Chondrocyte (in vitro differentiated cells): ENCODE data around the gene MCC. TPM values are rescaled to one million over a fixed set of nuclear protein-coding genes. Genes with fewer than 3 reads are reported as not detected.

Experiments used
- DNase-seq: peaks from one replicate; pipeline ENCODE4 v3.0.0; 2021; ENCODE audit warnings: mixed read lengths, low spot score
- H3K27ac Mint-ChIP-seq: one replicate; pipeline ENCODE4 v1.8.0; 2021; ENCODE audit warnings: mild to moderate bottlenecking, moderate library complexity, mixed read lengths; ENCODE audit not compliant: unreplicated experiment
- H3K27me3 Mint-ChIP-seq: 2 replicates; pipeline ENCODE4 v1.8.0; 2021; ENCODE audit warnings: low read depth, mixed read lengths
- H3K36me3 Mint-ChIP-seq: 2 replicates; pipeline ENCODE4 v1.8.0; 2021; ENCODE audit warnings: low read depth, mixed read lengths
- H3K4me1 Mint-ChIP-seq: 2 replicates; pipeline ENCODE4 v1.8.0; 2021; ENCODE audit warnings: low read depth, mild to moderate bottlenecking, mixed read lengths
- H3K4me3 Mint-ChIP-seq: one replicate; pipeline ENCODE4 v1.8.0; 2021; ENCODE audit warnings: mild to moderate bottlenecking, moderate library complexity, mixed read lengths; ENCODE audit not compliant: unreplicated experiment
- H3K9me3 Mint-ChIP-seq: 2 replicates; pipeline ENCODE4 v1.8.0; 2021; ENCODE audit warnings: low read depth, mixed read lengths
- CTCF ChIP-seq: fragments of 200-600 bp; sonication (generic); IDR thresholded peaks from 2 replicates; pipeline ENCODE4 v1.5.0; 2021; ENCODE audit warnings: antibody characterized with exemption, mild to moderate bottlenecking, moderate library complexity
- total RNA-seq: library from RNA; stranded (reverse); gene quantifications from 3 replicates; pipeline ENCODE4 v1.2.1, GENCODE V29; 2021

MCC gene
- total RNA-seq, 1 donor from 2014 or later: 15.0 TPM

- Mint-ChIP-seq H3K4me3 (no peak overlapping the region), H3K36me3 (peaks cover 2% of the 10 kb centered on the region), H3K27ac (no peak overlapping the region), H3K9me3 (no peaks in the 10 kb centered on the region), H3K27me3 (no peaks in the 10 kb centered on the region), H3K4me1 (peaks cover 27% of the 10 kb centered on the region)
- no peak for TF ChIP-seq CTCF
- DNase-seq: no peak
Measured at GRCh38 chr5:113060408-113061025, 427.7 kb downstream of the MCC start.

GRCh38 chr5:113059232-113060040, 428.8 kb downstream of the MCC start:
- no peak overlapping the region for H3K4me3 Mint-ChIP-seq
- H3K27ac Mint-ChIP-seq: no peak overlapping the region
- peaks cover 2% of the 10 kb centered on the region for H3K36me3 Mint-ChIP-seq
- no peaks in the 10 kb centered on the region for H3K27me3 Mint-ChIP-seq
- H3K9me3 Mint-ChIP-seq: no peaks in the 10 kb centered on the region
- peaks cover 27% of the 10 kb centered on the region for H3K4me1 Mint-ChIP-seq
- no peak for DNase-seq
- TF ChIP-seq CTCF: no peak

- H3K27ac Mint-ChIP-seq: no peak overlapping the region
- H3K4me3 Mint-ChIP-seq: no peak overlapping the region
- peaks cover 27% of the 10 kb centered on the region for H3K4me1 Mint-ChIP-seq
- H3K27me3 Mint-ChIP-seq: no peaks in the 10 kb centered on the region
- DNase-seq: no peak
- peaks cover 2% of the 10 kb centered on the region for H3K36me3 Mint-ChIP-seq
- no peaks in the 10 kb centered on the region for H3K9me3 Mint-ChIP-seq
- TF ChIP-seq CTCF: no peak
Measured at GRCh38 chr5:113058706-113059226, 429.5 kb downstream of the MCC start.

GRCh38 chr5:113058269-113058668, 430.0 kb downstream of the MCC start:
- no peak overlapping the region for H3K27ac Mint-ChIP-seq
- DNase-seq: no peak
- peaks cover 27% of the 10 kb centered on the region for H3K4me1 Mint-ChIP-seq
- no peaks in the 10 kb centered on the region for H3K27me3 Mint-ChIP-seq
- no peak for TF ChIP-seq CTCF
- no peak overlapping the region for H3K4me3 Mint-ChIP-seq
- H3K9me3 Mint-ChIP-seq: no peaks in the 10 kb centered on the region
- H3K36me3 Mint-ChIP-seq: peaks cover 2% of the 10 kb centered on the region

- peaks cover 20% of the 10 kb centered on the region for H3K4me1 Mint-ChIP-seq
- DNase-seq: no peak
- no peak overlapping the region for H3K4me3 Mint-ChIP-seq
- H3K36me3 Mint-ChIP-seq: no peaks in the 10 kb centered on the region
- no peak for TF ChIP-seq CTCF
- no peaks in the 10 kb centered on the region for H3K27me3 Mint-ChIP-seq
- no peaks in the 10 kb centered on the region for H3K9me3 Mint-ChIP-seq
- H3K27ac Mint-ChIP-seq: no peak overlapping the region
Measured at GRCh38 chr5:113057557-113057984, 430.7 kb downstream of the MCC start.
